HG03045 (cell line): Measurements from ENCODE around the gene CMTM3.
"Not testable (repeated sequence)": the region's sequence is repeated elsewhere in the genome, so short reads cannot be mapped to it uniquely, and the experiment has no call there.

Experiments
- ATAC-seq: cut with Tn5 transposase; IDR thresholded peaks from one replicate; pipeline ENCODE4 v1.9.1; 2021; ENCODE audit warnings: mild to moderate bottlenecking, moderate library complexity; ENCODE audit not compliant: unreplicated experiment

CMTM3 gene, protein sequence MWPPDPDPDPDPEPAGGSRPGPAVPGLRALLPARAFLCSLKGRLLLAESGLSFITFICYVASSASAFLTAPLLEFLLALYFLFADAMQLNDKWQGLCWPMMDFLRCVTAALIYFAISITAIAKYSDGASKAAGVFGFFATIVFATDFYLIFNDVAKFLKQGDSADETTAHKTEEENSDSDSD

DNA sequence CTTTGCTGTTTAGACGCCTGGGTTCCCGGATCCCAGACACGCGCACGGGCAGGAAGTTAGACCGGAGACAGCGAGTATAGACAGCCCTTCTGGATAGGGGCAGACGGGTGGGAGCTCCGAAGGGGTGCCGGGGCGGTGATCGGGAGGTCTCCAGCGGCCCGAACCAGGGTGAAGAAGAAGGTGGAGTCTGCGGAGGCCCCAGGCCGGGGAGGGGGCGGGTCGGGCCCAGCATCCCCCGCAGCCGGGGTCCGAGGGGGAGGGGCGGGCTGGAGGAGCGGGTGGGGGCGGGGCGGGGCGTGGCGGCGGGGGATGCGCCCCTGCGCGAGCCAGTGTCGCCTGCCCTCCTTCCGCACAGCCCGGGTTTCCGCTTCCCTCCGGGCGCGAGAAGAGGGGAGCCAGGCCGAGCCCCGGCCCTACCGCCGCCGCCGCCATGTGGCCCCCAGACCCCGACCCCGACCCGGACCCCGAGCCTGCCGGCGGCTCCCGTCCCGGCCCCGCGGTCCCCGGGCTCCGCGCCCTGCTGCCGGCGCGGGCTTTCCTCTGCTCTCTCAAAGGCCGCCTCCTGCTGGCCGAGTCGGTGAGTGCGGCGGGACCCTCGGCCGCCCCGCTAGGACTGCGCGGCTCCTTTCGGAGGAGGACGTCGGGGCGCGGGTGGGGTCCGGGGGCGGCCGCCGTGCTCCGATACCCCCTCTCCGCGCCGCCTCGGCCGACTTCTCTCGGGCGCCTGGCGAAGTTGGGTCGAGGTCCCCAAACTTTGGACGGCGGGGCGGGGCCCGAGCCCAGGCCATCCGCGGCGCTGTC is at the start of gene CMTM3:
Gene CMTM3, plus strand, starts transcription at position 329 of the 801 bp plus-strand sequence. Its CDS starts 102 bp downstream, at position 431.
- peak; percentile 64 for ATAC-seq

DNA sequence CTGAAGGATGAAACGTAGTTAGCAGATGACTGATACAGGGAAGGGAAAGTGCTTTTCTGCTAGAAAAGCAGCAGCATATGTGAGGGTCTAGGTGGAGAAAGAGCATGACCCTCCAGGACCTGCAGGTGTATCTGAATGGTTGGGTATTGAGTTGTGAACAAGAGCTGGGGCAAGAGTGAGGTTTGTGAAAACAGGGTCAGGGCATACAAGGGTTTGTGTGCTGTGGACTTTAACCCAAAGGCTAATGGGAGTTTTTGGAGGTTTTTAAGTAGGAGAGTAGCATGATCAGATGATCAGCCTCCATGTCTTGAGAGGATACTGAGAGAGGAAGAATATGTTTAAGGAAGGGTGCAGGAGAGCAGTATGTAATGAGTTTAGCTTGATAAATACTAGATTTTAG is 44.4 kb upstream of the CMTM3 start:
- ATAC-seq: no peak

- no peak for ATAC-seq
These were observed 43.0 kb upstream of the CMTM3 start for GRCh38 chr16:66561381-66562080.

GRCh38 chr16:66562409-66562808 is 42.1 kb upstream of the CMTM3 start:
- no peak for ATAC-seq

GRCh38 chr16:66562986-66563385 is 41.5 kb upstream of the CMTM3 start:
- ATAC-seq: no peak

DNA sequence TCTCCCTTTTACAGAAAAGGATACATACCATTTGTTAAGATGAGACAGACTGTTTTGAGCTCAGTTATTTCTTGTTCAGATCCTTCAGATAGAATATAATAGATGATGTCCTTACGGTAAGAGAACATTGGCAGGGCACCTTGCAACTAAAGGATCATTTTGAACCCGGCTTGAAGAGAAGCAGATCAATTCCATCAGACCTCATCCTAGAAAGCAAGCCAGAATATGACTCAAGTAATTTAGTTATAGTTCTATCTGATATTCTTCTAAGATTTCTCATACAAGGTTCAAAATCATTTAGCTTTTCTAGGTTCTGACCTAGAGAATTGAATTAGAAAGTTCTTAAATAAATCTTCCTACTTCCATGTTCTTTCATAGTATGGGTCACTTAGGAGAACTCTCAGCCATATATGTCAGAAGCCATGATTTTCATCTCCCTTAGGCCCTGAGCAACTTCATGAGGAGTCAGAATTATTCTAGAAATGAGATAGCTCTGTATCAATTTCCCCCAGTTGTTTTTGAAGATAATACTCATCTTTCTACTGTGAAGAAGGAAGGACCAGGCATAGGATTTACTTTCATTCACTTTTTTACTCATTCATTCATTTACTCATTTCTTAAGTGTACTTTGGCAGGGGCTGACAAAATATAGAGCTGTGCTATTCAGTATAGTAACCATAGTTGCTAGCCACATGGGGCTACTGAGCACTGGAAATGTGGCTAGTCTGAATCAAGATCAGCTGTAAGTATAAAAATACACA is 40.8 kb upstream of the CMTM3 start:
- ATAC-seq: no peak

DNA sequence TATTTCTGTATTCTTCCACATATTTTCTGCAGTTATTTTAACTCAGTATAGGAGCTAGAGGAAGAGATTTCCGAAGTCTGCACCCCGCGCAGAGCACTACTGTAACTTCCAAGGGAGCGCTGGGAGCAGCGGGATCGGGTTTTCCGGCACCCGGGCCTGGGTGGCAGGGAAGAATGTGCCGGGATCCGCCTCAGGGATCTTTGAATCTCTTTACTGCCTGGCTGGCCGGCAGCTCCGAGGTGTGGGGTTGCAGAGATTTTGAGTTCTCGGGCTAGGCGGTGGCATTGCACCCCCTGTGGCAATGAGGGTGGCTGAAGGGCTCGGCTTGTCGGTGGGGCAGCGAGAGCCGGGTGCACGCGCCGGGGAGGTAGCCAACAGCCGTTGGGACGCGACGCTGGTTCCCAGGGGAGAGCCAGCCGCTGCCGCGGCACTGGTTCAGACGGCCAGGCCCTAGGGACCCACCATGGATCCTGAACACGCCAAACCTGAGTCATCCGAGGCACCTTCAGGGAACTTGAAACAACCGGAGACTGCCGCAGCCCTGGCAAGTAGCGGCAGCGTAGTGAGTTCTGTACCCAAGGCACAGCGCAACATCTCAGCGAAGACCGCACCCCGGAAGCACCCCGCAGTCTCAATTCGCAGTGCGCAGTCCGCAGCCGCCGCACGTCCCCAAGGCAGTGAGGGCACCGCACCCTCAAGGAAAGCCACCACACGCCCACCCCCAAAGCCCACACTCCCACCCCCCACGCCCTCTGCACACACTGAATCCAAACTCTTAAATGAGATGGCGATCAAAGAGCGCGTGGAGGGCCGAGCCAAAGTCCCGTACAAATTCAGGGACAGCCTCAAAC is 38.2 kb upstream of the CMTM3 start, which contains the start of gene CMTM1:
Gene CMTM1, plus strand, starts transcription at position 389 of the 851 bp plus-strand sequence. Its CDS starts 75 bp downstream, at position 464.
- ATAC-seq: no peak

- ATAC-seq: not testable (repeated sequence)
These were observed 37.2 kb upstream of the CMTM3 start for GRCh38 chr16:66567270-66567669.

DNA sequence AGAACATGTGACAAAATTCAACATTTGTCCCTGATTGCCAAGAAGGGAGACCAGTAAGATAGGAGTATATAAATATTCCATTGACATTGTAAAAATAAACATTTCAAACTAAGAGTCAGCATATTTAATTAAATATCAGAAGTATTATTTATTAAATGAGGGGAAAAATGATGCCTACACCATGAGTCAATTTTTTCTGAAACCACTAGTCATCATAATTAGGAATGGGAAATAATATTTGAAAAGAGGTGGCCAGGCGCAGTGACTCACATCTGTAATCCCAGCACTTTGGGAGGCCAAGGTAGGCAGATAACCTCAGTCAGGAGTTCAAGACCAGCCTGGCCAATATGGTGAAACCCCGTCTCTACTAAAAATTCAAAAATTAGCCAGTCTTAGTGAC is 36.1 kb upstream of the CMTM3 start:
- ATAC-seq: no peak

GRCh38 chr16:66569131-66569530 is 35.4 kb upstream of the CMTM3 start:
- no peak for ATAC-seq

DNA sequence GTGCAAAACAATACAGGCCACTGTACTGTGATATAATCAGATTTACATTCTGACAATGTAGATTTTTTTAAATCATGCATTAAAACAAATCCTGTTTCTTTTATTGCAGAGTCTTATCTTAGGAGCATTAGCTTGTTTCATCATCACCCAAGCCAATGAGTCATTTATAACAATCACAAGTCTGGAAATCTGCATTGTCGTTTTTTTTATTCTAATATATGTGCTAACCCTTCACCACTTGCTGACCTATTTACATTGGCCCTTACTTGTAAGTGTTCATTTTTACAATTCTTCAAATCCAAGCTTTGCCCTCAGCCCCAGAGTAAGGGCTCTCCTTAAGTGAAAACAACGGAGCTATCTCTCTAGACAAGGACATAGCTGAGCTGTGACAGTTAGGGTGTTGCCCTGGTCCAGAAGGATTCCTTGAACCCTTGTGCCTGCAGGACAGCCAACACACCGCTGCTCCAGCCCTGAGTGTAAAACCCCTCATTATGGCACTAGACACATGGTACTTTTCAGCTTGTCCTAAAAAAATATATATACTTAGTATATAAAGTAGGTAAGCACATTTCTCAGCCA is 34.6 kb upstream of the CMTM3 start:
- no peak for ATAC-seq

GRCh38 chr16:66572356-66572755 is 32.1 kb upstream of the CMTM3 start:
- ATAC-seq: no peak

DNA sequence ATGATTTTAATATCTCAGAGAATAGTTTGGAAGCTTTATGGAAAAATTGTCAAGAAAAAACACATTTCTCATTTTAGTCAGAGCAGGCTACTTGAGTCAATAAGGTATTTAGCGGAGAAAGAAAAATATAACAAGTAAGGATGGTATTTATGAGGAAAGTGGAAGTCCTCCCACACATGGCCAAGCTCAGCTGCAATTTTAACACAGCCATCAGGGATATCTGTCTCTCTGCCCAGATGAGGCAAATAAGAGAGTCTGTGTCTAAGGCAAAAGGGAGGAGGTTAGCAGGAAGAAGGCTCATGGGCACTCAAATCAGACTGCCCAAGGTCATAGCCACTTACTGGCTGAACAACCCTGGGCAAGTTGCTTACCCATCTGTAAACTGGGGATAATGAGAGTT is 30.4 kb upstream of the CMTM3 start:
- no peak for ATAC-seq

DNA sequence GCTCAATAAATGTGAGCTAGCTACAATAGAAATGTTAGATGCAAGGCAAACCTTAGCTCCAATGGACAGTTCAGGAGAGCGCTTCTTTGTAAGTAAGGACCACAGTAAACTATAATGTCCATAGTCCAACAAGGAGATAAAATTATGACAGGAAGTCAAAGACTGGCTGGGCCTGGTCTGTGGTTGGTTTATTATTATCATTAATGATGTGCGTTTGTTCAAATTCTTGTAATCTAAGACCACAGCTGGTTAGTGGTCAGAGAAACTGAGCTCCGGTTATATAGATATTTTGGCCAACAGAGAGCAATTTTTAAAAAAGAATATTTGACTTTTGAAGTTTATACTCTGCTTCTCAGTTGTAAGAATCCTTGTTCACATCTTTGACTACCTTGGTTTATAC is 30.0 kb upstream of the CMTM3 start:
- ATAC-seq: no peak

GRCh38 chr16:66575060-66575459 is 29.4 kb upstream of the CMTM3 start:
- ATAC-seq: no peak

- ATAC-seq: no peak
These were observed 28.2 kb upstream of the CMTM3 start for GRCh38 chr16:66576296-66576695.

DNA sequence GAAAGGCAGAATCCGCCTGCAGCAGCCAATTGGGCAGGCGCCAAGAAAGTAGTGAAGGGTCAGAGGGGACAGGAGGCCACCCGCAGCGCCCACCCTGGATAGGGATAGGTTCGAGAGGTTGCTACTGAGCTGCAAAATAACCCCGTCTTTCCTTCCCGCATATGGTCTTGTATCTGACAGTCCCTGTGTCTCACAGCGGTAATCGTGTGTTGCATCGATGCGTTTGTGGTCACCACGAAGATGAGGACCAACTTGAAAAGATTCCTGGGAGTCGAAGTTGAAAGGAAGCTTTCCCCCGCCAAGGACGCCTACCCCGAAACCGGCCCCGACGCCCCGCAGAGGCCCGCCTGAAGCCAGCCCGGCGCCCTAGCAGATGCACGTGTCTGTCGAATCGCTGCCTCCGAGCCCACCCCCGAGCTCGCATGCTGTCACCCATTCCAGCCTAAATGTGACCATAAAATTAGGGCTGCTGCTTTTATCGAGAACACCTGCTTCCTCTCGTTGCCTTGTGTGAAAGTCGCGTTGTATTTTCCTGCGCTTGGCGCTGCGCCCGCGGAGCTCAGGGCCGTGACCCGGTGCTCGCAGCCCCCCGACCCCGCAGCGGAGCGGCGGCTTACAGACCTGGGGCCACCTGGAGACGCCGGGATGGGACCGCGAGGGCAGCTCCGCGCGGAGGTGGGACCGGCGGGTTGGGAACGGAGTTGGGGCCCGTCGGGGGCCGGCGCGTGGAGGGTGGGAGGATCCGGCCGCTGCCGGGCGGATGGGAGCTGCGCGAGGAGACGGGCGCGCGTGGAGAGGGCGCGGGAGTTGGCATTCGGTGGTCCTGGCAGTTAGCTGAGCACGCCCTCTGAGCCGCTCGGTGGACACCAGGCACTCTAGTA is 25.6 kb upstream of the CMTM3 start, which contains the start of gene CMTM2:
Gene CMTM2, plus strand, starts transcription at position 813 of the 881 bp plus-strand sequence. CDS start 145 bp downstream, outside the sequence.
- no peak for ATAC-seq

DNA sequence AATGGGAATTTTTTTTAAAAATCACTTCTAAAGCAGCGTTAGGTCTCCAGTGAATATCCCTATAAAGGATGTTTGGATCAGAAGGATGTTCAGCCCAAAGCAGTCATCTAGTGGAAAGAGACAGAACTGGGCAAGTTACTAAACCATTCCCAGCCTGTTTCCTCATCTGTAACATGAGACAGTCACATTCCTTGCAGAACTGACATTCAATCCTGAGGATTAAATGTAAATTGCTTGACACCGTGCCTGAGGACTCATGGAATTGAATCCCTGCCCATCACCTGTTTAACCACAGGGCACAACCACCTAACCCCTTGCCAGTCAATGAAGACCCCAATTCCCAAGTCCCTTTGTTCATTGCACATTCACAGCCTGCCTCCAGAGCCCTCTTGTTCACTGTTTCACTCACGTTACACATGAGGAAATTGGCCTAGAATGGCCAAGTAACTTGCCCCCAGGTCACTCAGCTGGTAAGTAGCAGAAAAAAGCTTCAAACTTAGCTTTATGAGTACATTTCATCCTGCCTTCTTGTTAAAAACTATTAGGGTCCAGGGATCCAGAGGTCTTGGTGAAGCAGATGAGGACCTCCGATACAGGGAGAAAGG is 23.8 kb upstream of the CMTM3 start:
- ATAC-seq: no peak
